Measurements from ENCODE around the gene PCBD2. TPM values are rescaled to one million over a fixed set of nuclear protein-coding genes. Genes with fewer than 3 reads are reported as not detected.
A peak's percentile ranks its signal among the peaks of the same experiment; 100 is the strongest.

The PCBD2 gene
- total and polyA plus RNA-seq, 2 experiments from 2014 or later: 8.7 to 16.0 TPM

DNA sequence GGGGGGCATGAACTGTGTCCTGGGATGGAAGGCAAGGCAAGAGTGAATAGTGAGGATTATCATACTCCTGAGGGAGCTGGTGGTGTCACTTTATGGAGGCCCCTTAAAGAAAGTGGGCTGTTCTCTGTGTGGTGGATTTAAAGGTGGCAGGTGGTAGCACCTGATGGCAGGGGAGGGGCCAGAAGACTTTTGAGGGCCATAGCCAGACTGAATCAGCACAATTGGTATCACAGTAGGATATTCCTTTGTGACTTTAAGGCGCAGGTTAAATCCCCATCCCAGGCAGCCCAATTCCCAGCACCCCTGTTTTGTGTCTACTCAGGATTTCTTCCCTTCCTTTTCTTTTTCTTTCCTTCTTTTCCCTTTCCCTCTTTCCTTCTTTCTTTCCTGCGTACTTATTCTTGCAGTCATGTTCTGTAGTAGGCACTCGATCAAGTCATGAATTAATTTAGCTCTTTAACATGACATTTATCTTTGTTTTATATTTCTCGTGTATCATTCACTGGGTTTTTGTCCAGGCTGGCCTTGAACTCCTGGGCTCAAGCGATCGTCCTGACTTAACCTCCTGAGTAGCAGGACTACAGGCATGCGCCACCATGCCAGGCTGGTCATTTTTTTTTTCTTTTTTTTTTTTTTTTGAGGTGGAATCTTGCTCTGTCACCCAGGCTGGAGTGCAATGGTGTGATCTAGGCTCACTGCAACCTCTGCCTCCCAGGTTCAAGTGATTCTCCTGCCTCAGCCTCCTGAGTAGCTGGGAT, 11.0 kb upstream of the PCBD2 start:
- Histone ChIP-seq H3K9me2 (ENCODE audit: insufficient read depth) (no peaks in the 10 kb centered on the region), H3F3A (replicated peaks; ENCODE audit: low read depth) (no peaks in the 10 kb centered on the region), H2AFZ (no peak overlapping the region), H3K27ac (ENCODE audit: low read depth) (no peak overlapping the region), H3K27me3 (ENCODE audit: insufficient read depth) (no peaks in the 10 kb centered on the region), H3K4me3 (no peak overlapping the region), H3K4me1 (ENCODE audit: insufficient read depth) (no peaks in the 10 kb centered on the region), H4K20me1 (replicated peaks; ENCODE audit: insufficient read depth) (no peaks in the 10 kb centered on the region; the same call in 1 of the 2 replicates), H3K36me3 (ENCODE audit: insufficient read depth) (peaks cover 4% of the 10 kb centered on the region; the same call in 1 of the 2 replicates), H3K79me2 (replicated peaks; ENCODE audit: insufficient read depth) (no peaks in the 10 kb centered on the region), H3K4me2 (no peak overlapping the region)
- no peak overlapping the region; the same call in 1 of the 2 replicates for H3K27ac Mint-ChIP-seq
- peaks cover 8% of the 10 kb centered on the region; the same call in 2 of the 3 replicates for H3K36me3 Mint-ChIP-seq (ENCODE audit: low read depth)
- DNase-seq (ENCODE audit: low spot score): no peak
- peak; percentile 53; the same call in 2 of the 3 replicates for ATAC-seq
- no peak overlapping the region for H3K4me3 Mint-ChIP-seq
- H3K27me3 Mint-ChIP-seq (ENCODE audit: insufficient read depth, low read depth, poor library complexity): peaks cover 6% of the 10 kb centered on the region
- peaks cover 9% of the 10 kb centered on the region; the same call in 2 of the 3 replicates for H3K4me1 Mint-ChIP-seq
- no peaks in the 10 kb centered on the region for H3K9me3 Mint-ChIP-seq
- TF ChIP-seq, protein P1, sequence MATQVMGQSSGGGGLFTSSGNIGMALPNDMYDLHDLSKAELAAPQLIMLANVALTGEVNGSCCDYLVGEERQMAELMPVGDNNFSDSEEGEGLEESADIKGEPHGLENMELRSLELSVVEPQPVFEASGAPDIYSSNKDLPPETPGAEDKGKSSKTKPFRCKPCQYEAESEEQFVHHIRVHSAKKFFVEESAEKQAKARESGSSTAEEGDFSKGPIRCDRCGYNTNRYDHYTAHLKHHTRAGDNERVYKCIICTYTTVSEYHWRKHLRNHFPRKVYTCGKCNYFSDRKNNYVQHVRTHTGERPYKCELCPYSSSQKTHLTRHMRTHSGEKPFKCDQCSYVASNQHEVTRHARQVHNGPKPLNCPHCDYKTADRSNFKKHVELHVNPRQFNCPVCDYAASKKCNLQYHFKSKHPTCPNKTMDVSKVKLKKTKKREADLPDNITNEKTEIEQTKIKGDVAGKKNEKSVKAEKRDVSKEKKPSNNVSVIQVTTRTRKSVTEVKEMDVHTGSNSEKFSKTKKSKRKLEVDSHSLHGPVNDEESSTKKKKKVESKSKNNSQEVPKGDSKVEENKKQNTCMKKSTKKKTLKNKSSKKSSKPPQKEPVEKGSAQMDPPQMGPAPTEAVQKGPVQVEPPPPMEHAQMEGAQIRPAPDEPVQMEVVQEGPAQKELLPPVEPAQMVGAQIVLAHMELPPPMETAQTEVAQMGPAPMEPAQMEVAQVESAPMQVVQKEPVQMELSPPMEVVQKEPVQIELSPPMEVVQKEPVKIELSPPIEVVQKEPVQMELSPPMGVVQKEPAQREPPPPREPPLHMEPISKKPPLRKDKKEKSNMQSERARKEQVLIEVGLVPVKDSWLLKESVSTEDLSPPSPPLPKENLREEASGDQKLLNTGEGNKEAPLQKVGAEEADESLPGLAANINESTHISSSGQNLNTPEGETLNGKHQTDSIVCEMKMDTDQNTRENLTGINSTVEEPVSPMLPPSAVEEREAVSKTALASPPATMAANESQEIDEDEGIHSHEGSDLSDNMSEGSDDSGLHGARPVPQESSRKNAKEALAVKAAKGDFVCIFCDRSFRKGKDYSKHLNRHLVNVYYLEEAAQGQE (IDR thresholded peaks at IDR 0.05; ENCODE audit: unreplicated experiment): no peak
- no peak for TF ChIP-seq STAT1 (IDR thresholded peaks at IDR 0.05; ENCODE audit: unreplicated experiment)
- no peak for TF ChIP-seq POLR2AphosphoS5 (IDR thresholded peaks at IDR 0.05; ENCODE audit: low read depth)
- no peak for TF ChIP-seq CREB1 (CRISPR knock-in tag; IDR thresholded peaks at IDR 0.05; ENCODE audit: low read depth)
- TF ChIP-seq NANOG (IDR thresholded peaks at IDR 0.05; ENCODE audit: borderline replicate concordance): no peak
- no peak for TF ChIP-seq EZH2 (IDR thresholded peaks at IDR 0.05; ENCODE audit: low read depth, unreplicated experiment)
- TF ChIP-seq EZH2phosphoT487 (IDR thresholded peaks at IDR 0.05; ENCODE audit: unreplicated experiment): no peak
- TF ChIP-seq, protein P2, sequence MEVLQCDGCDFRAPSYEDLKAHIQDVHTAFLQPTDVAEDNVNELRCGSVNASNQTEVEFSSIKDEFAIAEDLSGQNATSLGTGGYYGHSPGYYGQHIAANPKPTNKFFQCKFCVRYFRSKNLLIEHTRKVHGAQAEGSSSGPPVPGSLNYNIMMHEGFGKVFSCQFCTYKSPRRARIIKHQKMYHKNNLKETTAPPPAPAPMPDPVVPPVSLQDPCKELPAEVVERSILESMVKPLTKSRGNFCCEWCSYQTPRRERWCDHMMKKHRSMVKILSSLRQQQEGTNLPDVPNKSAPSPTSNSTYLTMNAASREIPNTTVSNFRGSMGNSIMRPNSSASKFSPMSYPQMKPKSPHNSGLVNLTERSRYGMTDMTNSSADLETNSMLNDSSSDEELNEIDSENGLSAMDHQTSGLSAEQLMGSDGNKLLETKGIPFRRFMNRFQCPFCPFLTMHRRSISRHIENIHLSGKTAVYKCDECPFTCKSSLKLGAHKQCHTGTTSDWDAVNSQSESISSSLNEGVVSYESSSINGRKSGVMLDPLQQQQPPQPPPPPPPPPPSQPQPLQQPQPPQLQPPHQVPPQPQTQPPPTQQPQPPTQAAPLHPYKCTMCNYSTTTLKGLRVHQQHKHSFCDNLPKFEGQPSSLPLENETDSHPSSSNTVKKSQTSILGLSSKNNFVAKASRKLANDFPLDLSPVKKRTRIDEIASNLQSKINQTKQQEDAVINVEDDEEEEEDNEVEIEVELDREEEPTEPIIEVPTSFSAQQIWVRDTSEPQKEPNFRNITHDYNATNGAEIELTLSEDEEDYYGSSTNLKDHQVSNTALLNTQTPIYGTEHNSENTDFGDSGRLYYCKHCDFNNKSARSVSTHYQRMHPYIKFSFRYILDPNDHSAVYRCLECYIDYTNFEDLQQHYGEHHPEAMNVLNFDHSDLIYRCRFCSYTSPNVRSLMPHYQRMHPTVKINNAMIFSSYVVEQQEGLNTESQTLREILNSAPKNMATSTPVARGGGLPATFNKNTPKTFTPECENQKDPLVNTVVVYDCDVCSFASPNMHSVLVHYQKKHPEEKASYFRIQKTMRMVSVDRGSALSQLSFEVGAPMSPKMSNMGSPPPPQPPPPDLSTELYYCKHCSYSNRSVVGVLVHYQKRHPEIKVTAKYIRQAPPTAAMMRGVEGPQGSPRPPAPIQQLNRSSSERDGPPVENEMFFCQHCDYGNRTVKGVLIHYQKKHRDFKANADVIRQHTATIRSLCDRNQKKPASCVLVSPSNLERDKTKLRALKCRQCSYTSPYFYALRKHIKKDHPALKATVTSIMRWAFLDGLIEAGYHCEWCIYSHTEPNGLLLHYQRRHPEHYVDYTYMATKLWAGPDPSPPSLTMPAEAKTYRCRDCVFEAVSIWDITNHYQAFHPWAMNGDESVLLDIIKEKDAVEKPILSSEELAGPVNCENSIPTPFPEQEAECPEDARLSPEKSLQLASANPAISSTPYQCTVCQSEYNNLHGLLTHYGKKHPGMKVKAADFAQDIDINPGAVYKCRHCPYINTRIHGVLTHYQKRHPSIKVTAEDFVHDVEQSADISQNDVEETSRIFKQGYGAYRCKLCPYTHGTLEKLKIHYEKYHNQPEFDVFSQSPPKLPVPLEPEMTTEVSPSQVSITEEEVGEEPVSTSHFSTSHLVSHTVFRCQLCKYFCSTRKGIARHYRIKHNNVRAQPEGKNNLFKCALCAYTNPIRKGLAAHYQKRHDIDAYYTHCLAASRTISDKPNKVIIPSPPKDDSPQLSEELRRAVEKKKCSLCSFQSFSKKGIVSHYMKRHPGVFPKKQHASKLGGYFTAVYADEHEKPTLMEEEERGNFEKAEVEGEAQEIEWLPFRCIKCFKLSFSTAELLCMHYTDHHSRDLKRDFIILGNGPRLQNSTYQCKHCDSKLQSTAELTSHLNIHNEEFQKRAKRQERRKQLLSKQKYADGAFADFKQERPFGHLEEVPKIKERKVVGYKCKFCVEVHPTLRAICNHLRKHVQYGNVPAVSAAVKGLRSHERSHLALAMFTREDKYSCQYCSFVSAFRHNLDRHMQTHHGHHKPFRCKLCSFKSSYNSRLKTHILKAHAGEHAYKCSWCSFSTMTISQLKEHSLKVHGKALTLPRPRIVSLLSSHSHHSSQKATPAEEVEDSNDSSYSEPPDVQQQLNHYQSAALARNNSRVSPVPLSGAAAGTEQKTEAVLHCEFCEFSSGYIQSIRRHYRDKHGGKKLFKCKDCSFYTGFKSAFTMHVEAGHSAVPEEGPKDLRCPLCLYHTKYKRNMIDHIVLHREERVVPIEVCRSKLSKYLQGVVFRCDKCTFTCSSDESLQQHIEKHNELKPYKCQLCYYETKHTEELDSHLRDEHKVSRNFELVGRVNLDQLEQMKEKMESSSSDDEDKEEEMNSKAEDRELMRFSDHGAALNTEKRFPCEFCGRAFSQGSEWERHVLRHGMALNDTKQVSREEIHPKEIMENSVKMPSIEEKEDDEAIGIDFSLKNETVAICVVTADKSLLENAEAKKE (CRISPR knock-in tag; IDR thresholded peaks at IDR 0.05): no peak
- no peak for TF ChIP-seq ZNF114 (CRISPR knock-in tag; IDR thresholded peaks at IDR 0.05)
- TF ChIP-seq JUNB (IDR thresholded peaks at IDR 0.05; ENCODE audit: unreplicated experiment): no peak
- no peak for TF ChIP-seq ZNF331 (CRISPR knock-in tag; IDR thresholded peaks at IDR 0.05; ENCODE audit: low read depth)
- TF ChIP-seq, protein P3, sequence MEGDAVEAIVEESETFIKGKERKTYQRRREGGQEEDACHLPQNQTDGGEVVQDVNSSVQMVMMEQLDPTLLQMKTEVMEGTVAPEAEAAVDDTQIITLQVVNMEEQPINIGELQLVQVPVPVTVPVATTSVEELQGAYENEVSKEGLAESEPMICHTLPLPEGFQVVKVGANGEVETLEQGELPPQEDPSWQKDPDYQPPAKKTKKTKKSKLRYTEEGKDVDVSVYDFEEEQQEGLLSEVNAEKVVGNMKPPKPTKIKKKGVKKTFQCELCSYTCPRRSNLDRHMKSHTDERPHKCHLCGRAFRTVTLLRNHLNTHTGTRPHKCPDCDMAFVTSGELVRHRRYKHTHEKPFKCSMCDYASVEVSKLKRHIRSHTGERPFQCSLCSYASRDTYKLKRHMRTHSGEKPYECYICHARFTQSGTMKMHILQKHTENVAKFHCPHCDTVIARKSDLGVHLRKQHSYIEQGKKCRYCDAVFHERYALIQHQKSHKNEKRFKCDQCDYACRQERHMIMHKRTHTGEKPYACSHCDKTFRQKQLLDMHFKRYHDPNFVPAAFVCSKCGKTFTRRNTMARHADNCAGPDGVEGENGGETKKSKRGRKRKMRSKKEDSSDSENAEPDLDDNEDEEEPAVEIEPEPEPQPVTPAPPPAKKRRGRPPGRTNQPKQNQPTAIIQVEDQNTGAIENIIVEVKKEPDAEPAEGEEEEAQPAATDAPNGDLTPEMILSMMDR (conservative IDR thresholded peaks at IDR 0.05; ENCODE audit: low read depth in 2 of 2): no peak
- TF ChIP-seq, protein P4, sequence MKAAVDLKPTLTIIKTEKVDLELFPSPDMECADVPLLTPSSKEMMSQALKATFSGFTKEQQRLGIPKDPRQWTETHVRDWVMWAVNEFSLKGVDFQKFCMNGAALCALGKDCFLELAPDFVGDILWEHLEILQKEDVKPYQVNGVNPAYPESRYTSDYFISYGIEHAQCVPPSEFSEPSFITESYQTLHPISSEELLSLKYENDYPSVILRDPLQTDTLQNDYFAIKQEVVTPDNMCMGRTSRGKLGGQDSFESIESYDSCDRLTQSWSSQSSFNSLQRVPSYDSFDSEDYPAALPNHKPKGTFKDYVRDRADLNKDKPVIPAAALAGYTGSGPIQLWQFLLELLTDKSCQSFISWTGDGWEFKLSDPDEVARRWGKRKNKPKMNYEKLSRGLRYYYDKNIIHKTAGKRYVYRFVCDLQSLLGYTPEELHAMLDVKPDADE (IDR thresholded peaks at IDR 0.05): no peak

Measured in GM23338 (cell line).